Measurements from ENCODE around the gene KRTAP9-8. TPM values are rescaled to one million over a fixed set of nuclear protein-coding genes. Genes with fewer than 3 reads are reported as not detected.
"Not testable (repeated sequence)": the region's sequence is repeated elsewhere in the genome, so short reads cannot be mapped to it uniquely, and the experiment has no call there.

The KRTAP9-8 gene
- total RNA-seq, 2 experiments from 2014 or later: not detected

- no peak overlapping the region for H3K27ac Mint-ChIP-seq
- ATAC-seq (no peak), DNase-seq (no peak)
- POLR2A ChIA-PET: no interaction called here
- CTCF ChIA-PET: interaction anchor here (1.4 kb wide), 1 partner anchor 93 kb away, joined by 4 read pairs; no protein-coding TSS in a partner anchor
- no peaks in the 10 kb centered on the region for H3K9me3 Mint-ChIP-seq
- TF ChIP-seq CTCF (IDR thresholded peaks at IDR 0.05): no peak
- H3K36me3 Mint-ChIP-seq (ENCODE audit: low read depth): no peaks in the 10 kb centered on the region
- no peak overlapping the region for H3K4me3 Mint-ChIP-seq
- H3K4me1 Mint-ChIP-seq (ENCODE audit: low read depth): no peaks in the 10 kb centered on the region
- peaks cover 3% of the 10 kb centered on the region for H3K27me3 Mint-ChIP-seq
- intact Hi-C loops (cut with micrococcal nuclease): no loop called here
These were observed 7.7 kb upstream of the KRTAP9-8 start for GRCh38 chr17:41230094-41230493.

DNA sequence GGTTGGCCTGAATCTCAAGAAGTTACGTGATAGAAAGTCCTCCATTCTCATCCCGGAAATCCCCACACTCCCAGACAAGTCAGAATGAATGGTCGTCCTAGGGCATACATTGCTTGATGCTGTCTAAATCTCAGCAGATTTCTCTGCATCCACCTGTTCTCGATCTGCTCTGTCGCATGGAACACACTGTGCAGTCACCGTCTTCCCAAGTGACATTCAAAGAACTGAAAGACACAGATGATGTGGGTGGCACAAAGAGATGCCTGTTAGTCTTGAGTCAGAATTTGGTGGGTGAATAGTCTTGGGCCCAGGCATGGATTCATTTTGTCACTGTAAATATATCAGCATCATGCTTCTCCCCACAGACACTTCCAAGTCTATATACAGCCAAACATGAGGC, 6.1 kb upstream of the KRTAP9-8 start:
- POLR2A ChIA-PET: no interaction called here
- TF ChIP-seq CTCF (IDR thresholded peaks at IDR 0.05): no peak
- intact Hi-C loops (cut with micrococcal nuclease): no loop called here
- Mint-ChIP-seq H3K27me3 (peaks cover 5% of the 10 kb centered on the region), H3K36me3 (ENCODE audit: low read depth) (no peaks in the 10 kb centered on the region), H3K27ac (no peak overlapping the region), H3K4me1 (ENCODE audit: low read depth) (no peaks in the 10 kb centered on the region), H3K4me3 (no peak overlapping the region), H3K9me3 (no peaks in the 10 kb centered on the region)
- DNase-seq (no peak), ATAC-seq (no peak)
- CTCF ChIA-PET: no interaction called here

- CTCF ChIA-PET: interaction anchor here (0.7 kb wide), 1 partner anchor 185 kb away, joined by 3 read pairs; no protein-coding TSS in a partner anchor
- H3K27ac Mint-ChIP-seq; DNase-seq; H3K4me1 Mint-ChIP-seq (ENCODE audit: low read depth); H3K27me3 Mint-ChIP-seq; H3K4me3 Mint-ChIP-seq; ATAC-seq; H3K9me3 Mint-ChIP-seq; POLR2A ChIA-PET; H3K36me3 Mint-ChIP-seq (ENCODE audit: low read depth); intact Hi-C loops (cut with micrococcal nuclease): not testable (repeated sequence)
These were observed 5.2 kb upstream of the KRTAP9-8 start, which contains the start of gene KRTAP9-3 for GRCh38 chr17:41232399-41233105. TSS of gene KRTAP9-3 (plus strand) at chr17:41232449. CDS start at chr17:41232502, 53 bp downstream.

- CTCF ChIA-PET: not testable (repeated sequence)
These were observed 683 bp upstream of the KRTAP9-8 start for GRCh38 chr17:41237116-41237515.

DNA sequence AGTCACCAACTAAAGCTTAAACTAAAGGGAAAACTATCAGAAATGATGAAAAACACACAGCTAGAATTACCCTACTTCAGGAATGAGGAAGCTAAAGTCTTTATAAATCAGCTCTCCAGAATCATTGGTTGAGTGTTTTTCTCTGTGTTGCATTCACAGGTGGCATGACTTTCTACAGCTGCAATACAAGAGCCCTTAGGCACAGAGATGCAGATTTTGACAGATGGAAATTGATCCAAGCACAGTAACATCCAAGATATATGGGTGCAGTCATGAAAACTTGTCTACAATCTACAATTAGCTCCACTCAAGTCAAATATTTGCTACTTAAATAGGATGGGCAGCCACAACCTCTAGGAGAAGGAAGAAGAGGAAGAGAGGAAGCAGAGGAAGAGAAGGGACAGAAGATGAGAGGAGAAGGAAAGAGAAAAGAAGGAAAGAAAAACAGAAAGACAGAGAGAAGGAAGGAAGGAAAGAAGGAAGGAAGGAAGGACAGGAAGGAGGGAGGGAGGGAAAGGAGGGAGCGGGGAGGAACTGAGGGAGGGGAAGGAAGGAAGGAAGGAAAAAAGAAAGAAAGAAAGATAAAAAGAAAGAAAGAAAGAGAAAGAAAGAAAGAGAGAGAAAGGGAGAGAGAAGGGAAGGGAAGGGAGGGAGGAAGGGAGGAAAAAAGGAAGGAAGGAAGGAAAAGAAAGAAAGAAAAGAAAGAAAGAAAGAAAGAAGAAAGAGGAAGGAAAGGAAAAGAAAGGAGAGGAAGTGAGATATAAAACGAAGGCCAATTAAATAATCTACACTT, 9.4 kb downstream of the KRTAP9-8 start:
- DNase-seq; CTCF ChIA-PET; H3K36me3 Mint-ChIP-seq (ENCODE audit: low read depth): not testable (repeated sequence)

More at GRCh38 chr17:41237116-41237515, 683 bp upstream of the KRTAP9-8 start:
- ATAC-seq; H3K27me3 Mint-ChIP-seq; POLR2A ChIA-PET; H3K4me3 Mint-ChIP-seq; H3K9me3 Mint-ChIP-seq; H3K4me1 Mint-ChIP-seq (ENCODE audit: low read depth); DNase-seq; H3K27ac Mint-ChIP-seq; H3K36me3 Mint-ChIP-seq (ENCODE audit: low read depth); intact Hi-C loops (cut with micrococcal nuclease): not testable (repeated sequence)

DNA sequence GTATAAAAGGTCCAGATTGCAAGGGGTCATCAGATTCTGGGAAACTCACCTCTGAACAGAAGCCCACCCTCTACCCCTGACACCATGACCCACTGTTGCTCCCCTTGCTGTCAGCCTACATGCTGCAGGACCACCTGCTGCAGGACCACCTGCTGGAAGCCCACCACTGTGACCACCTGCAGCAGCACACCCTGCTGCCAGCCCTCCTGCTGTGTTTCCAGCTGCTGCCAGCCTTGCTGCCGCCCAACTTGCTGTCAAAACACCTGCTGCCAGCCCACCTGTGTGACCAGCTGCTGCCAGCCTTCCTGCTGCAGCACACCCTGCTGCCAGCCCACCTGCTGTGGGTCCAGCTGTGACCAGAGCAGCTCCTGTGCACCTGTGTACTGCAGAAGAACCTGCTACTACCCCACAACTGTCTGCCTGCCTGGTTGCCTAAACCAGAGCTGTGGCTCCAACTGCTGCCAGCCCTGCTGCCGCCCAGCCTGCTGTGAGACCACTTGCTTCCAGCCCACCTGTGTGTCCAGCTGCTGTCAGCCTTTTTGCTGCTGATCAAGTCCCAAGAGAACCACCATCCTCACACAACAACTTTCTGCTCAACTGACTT, 11.9 kb downstream of the KRTAP9-8 start, which contains the start of gene KRTAP9-4:
Gene KRTAP9-4, plus strand, starts transcription at position 51 of the 604 bp plus-strand sequence. Its CDS starts 34 bp downstream, at position 85.
- POLR2A ChIA-PET; CTCF ChIA-PET; H3K4me1 Mint-ChIP-seq (ENCODE audit: low read depth); DNase-seq; H3K4me3 Mint-ChIP-seq; H3K27ac Mint-ChIP-seq; intact Hi-C loops (cut with micrococcal nuclease); H3K36me3 Mint-ChIP-seq (ENCODE audit: low read depth); H3K9me3 Mint-ChIP-seq; H3K27me3 Mint-ChIP-seq; ATAC-seq: not testable (repeated sequence)

More for the DNA sequence above, 9.4 kb downstream of the KRTAP9-8 start:
- H3K9me3 Mint-ChIP-seq; ATAC-seq; POLR2A ChIA-PET; intact Hi-C loops (cut with micrococcal nuclease); H3K4me3 Mint-ChIP-seq; H3K4me1 Mint-ChIP-seq (ENCODE audit: low read depth); H3K27ac Mint-ChIP-seq; H3K27me3 Mint-ChIP-seq: not testable (repeated sequence)

All from activated CD8-positive, alpha-beta T cell treated with anti-CD3 and anti-CD28 coated beads for 36 hours (primary cell).